ENCODE measurements around the gene MYBBP1A.

The MYBBP1A gene

GRCh38 chr17:4527134-4527533 is 28.1 kb downstream of the MYBBP1A start:
- no peak for DNase-seq
- no peak for TF ChIP-seq POLR2A (IDR thresholded peaks at IDR 0.05; ENCODE audit: low read length)
- TF ChIP-seq GATA1 (IDR thresholded peaks at IDR 0.05; ENCODE audit: low read depth, low read length), result no peak

- TF ChIP-seq GATA1 (IDR thresholded peaks at IDR 0.05; ENCODE audit: low read depth, low read length), result no peak
- no peak for TF ChIP-seq POLR2A (IDR thresholded peaks at IDR 0.05; ENCODE audit: low read length)
- no peak for DNase-seq
Measured at GRCh38 chr17:4525691-4526397, 29.3 kb downstream of the MYBBP1A start.

- TF ChIP-seq GATA1 (IDR thresholded peaks at IDR 0.05; ENCODE audit: low read depth, low read length) (no peak), POLR2A (IDR thresholded peaks at IDR 0.05; ENCODE audit: low read length) (no peak)
- DNase-seq, result no peak
Measured at GRCh38 chr17:4523946-4524345, 31.2 kb downstream of the MYBBP1A start.

GRCh38 chr17:4522661-4523060 is 32.5 kb downstream of the MYBBP1A start:
- TF ChIP-seq GATA1 (IDR thresholded peaks at IDR 0.05; ENCODE audit: low read depth, low read length) (no peak), POLR2A (IDR thresholded peaks at IDR 0.05; ENCODE audit: low read length) (no peak)
- no peak for DNase-seq

- DNase-seq, result no peak
- no peak for TF ChIP-seq POLR2A (IDR thresholded peaks at IDR 0.05; ENCODE audit: low read length)
- TF ChIP-seq GATA1 (IDR thresholded peaks at IDR 0.05; ENCODE audit: low read depth, low read length), result no peak
Measured at GRCh38 chr17:4520894-4521600, 34.1 kb downstream of the MYBBP1A start.

GRCh38 chr17:4520060-4520893 is 34.9 kb downstream of the MYBBP1A start:
- DNase-seq, result no peak
- TF ChIP-seq POLR2A (IDR thresholded peaks at IDR 0.05; ENCODE audit: low read length) (no peak), GATA1 (IDR thresholded peaks at IDR 0.05; ENCODE audit: low read depth, low read length) (no peak)

GRCh38 chr17:4519361-4519788 is 35.8 kb downstream of the MYBBP1A start:
- DNase-seq, result no peak
- TF ChIP-seq POLR2A (IDR thresholded peaks at IDR 0.05; ENCODE audit: low read length), result no peak
- TF ChIP-seq GATA1 (IDR thresholded peaks at IDR 0.05; ENCODE audit: low read depth, low read length), result no peak

- TF ChIP-seq GATA1 (IDR thresholded peaks at IDR 0.05; ENCODE audit: low read depth, low read length), result no peak
- no peak for TF ChIP-seq POLR2A (IDR thresholded peaks at IDR 0.05; ENCODE audit: low read length)
- DNase-seq, result no peak
Measured at GRCh38 chr17:4518901-4519300, 36.3 kb downstream of the MYBBP1A start.

- no peak for DNase-seq
- TF ChIP-seq GATA1 (IDR thresholded peaks at IDR 0.05; ENCODE audit: low read depth, low read length) (no peak), POLR2A (IDR thresholded peaks at IDR 0.05; ENCODE audit: low read length) (no peak)
Measured at GRCh38 chr17:4516735-4517134, 38.4 kb downstream of the MYBBP1A start.

- no peak for TF ChIP-seq POLR2A (IDR thresholded peaks at IDR 0.05; ENCODE audit: low read length)
- TF ChIP-seq GATA1 (IDR thresholded peaks at IDR 0.05; ENCODE audit: low read depth, low read length), result no peak
- no peak for DNase-seq
Measured at GRCh38 chr17:4515501-4515900, 39.7 kb downstream of the MYBBP1A start.

GRCh38 chr17:4514779-4515178 is 40.4 kb downstream of the MYBBP1A start:
- TF ChIP-seq GATA1 (IDR thresholded peaks at IDR 0.05; ENCODE audit: low read depth, low read length), result no peak
- no peak for DNase-seq

- no peak for DNase-seq
- TF ChIP-seq POLR2A (IDR thresholded peaks at IDR 0.05; ENCODE audit: low read length) (no peak), GATA1 (IDR thresholded peaks at IDR 0.05; ENCODE audit: low read depth, low read length) (no peak)
Measured at GRCh38 chr17:4514206-4514605, 41.0 kb downstream of the MYBBP1A start.

- TF ChIP-seq POLR2A (IDR thresholded peaks at IDR 0.05; ENCODE audit: low read length) (no peak), GATA1 (IDR thresholded peaks at IDR 0.05; ENCODE audit: low read depth, low read length) (no peak)
- no peak for DNase-seq
Measured at GRCh38 chr17:4513113-4514032, 41.8 kb downstream of the MYBBP1A start.

Measured in erythroblast (primary cell).